RWPE1 (cell line): ENCODE measurements around the gene CAMK1.

ENCODE experiments used
- CTCF ChIA-PET: fragments of 350-600 bp; sonication (Branson Sonifier 250); formaldehyde crosslinking; extraction: SDS; loops from one replicate; lab custom pipeline; 2021; lab: Yijun Ruan, JAX
- POLR2A ChIA-PET: fragments of 400-600 bp; formaldehyde crosslinking; extraction: SDS; loops from one replicate; lab custom pipeline; 2020; ENCODE audit warnings: antibody characterized with exemption; ENCODE audit not compliant: low non-redundant PET; lab: Yijun Ruan, JAX
- DNase-seq: peaks from one replicate; pipeline ENCODE4 v3.0.0; 2012; ENCODE audit warnings: low spot score
- H3K27ac ChIP-seq: fragments of 450-650 bp; 2 replicates; pipeline ENCODE4 v1.5.1; 2017
- TF ChIP-seq, protein P1 (sequence below): fragments of 450-650 bp; conservative IDR thresholded peaks from 2 replicates; pipeline ENCODE4 v1.5.1; 2017; ENCODE audit warnings: low read depth, mild to moderate bottlenecking

Gene CAMK1

DNA sequence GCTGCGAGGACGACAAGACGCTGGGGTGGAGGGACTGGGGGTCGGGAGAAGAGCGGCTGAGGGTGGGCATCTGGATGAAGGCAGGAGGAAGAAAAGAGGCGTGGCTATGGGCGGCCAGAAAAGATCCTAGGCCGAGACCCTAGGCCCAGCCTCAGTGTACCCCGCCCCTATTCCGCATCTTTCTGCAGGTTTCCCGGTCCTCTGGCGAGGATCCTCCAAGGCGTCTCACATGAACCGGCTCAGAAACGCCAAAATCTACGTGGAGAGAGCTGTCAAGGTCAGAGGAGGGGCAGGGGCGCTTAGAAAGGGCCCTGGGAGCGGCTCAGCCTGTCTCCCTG is 40.7 kb upstream of the CAMK1 start:
- ChIA-PET CTCF (interaction anchor here (1.0 kb wide), 1 partner anchor 13 kb away, joined by 4 read pairs; no protein-coding TSS in a partner anchor), POLR2A (no interaction called here)
- peak overlapping the region; percentile 89 for H3K27ac ChIP-seq
- no peak for DNase-seq
- TF ChIP-seq, protein P1, sequence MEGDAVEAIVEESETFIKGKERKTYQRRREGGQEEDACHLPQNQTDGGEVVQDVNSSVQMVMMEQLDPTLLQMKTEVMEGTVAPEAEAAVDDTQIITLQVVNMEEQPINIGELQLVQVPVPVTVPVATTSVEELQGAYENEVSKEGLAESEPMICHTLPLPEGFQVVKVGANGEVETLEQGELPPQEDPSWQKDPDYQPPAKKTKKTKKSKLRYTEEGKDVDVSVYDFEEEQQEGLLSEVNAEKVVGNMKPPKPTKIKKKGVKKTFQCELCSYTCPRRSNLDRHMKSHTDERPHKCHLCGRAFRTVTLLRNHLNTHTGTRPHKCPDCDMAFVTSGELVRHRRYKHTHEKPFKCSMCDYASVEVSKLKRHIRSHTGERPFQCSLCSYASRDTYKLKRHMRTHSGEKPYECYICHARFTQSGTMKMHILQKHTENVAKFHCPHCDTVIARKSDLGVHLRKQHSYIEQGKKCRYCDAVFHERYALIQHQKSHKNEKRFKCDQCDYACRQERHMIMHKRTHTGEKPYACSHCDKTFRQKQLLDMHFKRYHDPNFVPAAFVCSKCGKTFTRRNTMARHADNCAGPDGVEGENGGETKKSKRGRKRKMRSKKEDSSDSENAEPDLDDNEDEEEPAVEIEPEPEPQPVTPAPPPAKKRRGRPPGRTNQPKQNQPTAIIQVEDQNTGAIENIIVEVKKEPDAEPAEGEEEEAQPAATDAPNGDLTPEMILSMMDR, result no peak

DNA sequence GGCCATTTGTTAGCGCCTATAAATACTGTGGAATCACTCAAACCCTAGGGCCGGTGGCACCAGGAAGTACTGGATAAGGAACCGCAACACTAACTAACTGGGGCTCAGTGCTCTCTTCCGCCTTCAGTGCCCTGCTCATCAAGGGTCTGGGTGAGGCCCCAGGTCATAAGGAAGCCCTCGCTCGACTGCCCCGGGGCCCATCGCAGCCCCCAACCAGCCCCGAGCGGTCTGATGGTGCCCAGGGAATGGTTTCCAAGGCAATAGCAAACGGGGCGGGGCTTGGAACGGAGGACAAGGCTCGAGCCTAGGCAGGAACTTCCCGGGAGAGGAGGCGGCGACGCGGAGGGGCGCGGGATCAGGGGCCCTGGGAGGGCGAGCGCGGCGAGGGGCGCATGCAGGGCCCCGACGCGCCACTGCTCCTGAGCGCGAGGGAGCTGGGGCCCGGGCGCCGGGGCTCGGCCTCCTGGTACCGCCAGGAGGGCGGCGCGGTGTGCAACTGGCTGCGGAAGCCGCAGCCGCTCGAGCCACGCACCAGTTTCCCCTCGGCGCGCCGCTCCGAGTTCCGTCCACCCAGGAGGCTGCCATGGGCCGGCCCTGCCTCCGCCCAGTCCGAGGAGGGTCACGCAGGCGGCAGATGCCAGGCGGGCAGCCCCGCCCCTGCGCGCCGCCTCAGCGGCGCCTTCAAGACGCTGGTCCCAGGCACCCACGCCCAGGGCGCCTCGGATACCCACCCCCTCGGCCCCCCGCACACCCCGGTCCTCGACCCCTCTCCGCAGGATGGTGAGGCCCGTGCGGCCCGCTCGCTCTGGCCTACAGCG is 40.1 kb upstream of the CAMK1 start, which contains the start of gene TTLL3:
TTLL3 (plus strand) TSS at position 648 of the 818 bp plus-strand sequence. CDS start 400 bp downstream, outside the sequence.
- TF ChIP-seq, protein P1, result no peak
- CTCF ChIA-PET, result interaction anchor here (1.0 kb wide), 1 partner anchor 13 kb away, joined by 4 read pairs; no protein-coding TSS in a partner anchor
- no peak for DNase-seq
- POLR2A ChIA-PET, result no interaction called here
- H3K27ac ChIP-seq, result peak within 1 kb of the TSS; percentile 89

DNA sequence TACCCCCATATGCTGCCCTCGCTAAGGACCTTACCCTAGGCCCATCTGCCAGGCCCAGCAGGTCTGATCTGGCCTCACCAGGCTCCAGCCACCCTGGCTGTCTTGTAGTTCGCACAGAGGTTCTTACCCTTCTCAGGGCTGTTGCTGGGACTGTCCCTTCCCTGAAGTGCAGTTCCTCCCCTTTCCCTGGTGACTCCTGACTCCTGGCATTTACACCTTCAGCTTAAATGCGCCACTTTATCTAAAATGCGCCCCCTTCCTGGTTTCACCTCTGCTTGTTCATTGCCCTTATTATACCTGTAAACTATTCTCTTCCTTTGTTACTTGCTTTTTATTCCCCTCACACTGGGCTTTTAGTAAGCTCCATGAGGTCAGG is 39.5 kb upstream of the CAMK1 start:
- peak overlapping the region; percentile 89 for H3K27ac ChIP-seq
- CTCF ChIA-PET, result interaction anchor here (1.0 kb wide), 1 partner anchor 14 kb away, joined by 4 read pairs; no protein-coding TSS in a partner anchor
- DNase-seq, result no peak

DNA sequence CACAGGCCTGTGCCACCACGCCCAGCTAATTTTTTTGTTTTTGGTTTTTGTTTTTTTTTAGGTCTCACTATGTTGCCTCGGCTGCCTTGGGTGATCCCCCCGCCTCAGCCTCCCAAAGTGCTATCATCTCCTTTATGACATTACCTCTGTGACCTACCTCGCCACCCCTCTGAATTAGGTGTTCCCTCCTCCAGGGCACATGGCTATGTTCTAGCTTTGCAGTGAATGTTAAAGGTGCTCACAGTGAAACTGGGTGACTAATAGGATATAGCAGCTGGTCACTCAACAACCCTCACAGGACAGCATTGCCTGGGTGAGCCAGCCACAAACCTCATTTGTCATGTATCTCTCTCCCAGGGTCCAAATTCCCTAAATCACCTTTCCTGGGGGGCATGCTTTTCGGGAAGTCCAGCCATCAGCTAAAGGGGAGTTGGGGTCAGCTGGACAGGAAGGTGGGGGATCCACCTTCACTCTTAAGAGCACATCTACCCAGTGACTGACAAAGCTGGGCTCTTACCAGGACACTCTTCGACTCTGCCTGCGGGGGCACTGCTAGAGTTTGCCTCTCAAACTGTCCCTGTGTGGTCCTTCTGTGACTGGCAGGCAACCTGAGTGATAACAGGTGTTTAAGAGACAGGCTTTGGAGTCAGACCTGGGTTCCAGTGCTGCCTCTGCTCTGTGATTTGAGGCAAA is 38.7 kb upstream of the CAMK1 start:
- POLR2A ChIA-PET, result no interaction called here
- TF ChIP-seq, protein P1, result peak; percentile 52
- H3K27ac ChIP-seq, result peak overlapping the region; percentile 89
- DNase-seq, result no peak
- CTCF ChIA-PET, result no interaction called here

More for the DNA sequence above, 39.5 kb upstream of the CAMK1 start:
- TF ChIP-seq, protein P1, result no peak
- POLR2A ChIA-PET, result no interaction called here

DNA sequence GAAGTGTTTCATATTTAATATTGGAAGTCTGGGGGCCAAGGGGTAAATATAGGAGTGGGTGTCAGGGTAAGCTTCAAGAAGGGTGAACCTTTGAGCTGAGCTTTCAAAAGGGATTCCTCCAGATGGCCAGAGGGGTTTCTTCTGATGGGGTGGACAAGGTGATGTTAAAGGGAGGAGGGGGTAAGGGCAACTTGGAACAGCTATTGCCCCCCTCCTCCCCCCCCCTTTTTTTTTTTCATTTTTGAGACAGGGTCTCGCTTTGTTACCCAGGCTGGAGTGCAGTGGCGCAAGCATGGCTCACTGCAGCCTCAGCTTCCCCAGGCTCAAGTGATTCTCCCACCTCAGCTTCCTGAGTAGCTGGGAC is 38.2 kb upstream of the CAMK1 start:
- no peak for DNase-seq
- POLR2A ChIA-PET, result no interaction called here
- TF ChIP-seq, protein P1, result no peak
- H3K27ac ChIP-seq, result peak overlapping the region; percentile 89
- CTCF ChIA-PET, result no interaction called here
